Measurements from ENCODE around the gene CFAP92. TPM values are rescaled to one million over a fixed set of nuclear protein-coding genes. Genes with fewer than 3 reads are reported as not detected.
A peak's percentile ranks its signal among the peaks of the same experiment; 100 is the strongest.

CFAP92 gene
- total RNA-seq, 1 experiment from 2014 or later: 0.92 TPM

DNA sequence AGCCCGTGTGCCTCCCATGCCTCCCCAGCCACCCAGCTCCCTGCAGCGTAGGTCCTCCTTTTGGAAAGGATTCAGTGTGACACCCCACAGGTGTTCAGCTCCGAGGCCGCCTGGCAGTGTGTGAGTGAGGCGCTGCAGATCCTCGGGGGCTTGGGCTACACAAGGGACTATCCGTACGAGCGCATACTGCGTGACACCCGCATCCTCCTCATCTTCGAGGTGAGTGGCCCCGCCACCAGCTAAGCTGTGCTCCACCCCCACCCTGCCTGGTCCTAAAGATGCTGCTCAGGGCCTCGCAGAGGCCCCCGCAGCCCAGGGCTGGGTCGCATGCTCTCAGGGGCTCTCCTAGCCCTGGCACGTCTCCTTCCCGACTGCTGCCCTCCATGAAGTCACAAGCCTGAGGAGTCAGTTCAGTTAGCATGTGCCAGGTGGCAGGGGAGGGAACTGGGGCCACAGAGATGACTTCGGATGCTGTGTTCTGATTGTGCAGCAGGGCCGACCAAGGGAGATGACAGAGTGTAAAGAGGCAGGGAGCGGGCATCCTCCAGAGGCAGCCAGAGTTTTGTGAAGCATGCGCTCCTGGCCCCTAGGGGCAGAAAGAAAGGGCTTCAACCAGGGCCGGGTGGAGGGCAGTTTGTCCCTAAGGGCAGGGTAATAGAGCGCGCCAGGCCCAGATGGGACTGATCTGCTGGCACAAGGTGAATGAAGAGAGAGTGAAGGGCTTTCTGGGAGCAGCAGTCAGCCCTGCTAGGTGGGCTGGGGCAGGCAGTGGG is 87.7 kb downstream of the CFAP92 start:
- Histone ChIP-seq H4K5ac (ENCODE audit: insufficient read length, low read depth, low read length) (no peak overlapping the region), H2BK120ac (ENCODE audit: low read depth, low read length, poor library complexity, severe bottlenecking) (no peak overlapping the region), H3T11ph (ENCODE audit: low read length) (no peak overlapping the region), H4K91ac (ENCODE audit: insufficient read length, low read depth, low read length) (no peak overlapping the region), H4K20me1 (ENCODE audit: control insufficient read depth, insufficient read depth, insufficient read length) (no peaks in the 10 kb centered on the region), H3K4ac (ENCODE audit: low read depth, low read length) (no peak overlapping the region), H3K56ac (ENCODE audit: insufficient read length, low read depth, low read length) (no peak overlapping the region), H3K9me3 (ENCODE audit: control insufficient read depth, low read depth, low read length) (no peaks in the 10 kb centered on the region), H2AK5ac (ENCODE audit: insufficient read length, low read length) (no peak overlapping the region), H3K4me1 (ENCODE audit: insufficient read depth, low read length) (no peaks in the 10 kb centered on the region), H4K8ac (replicated peaks; ENCODE audit: insufficient read length, low read depth, low read length) (no peak overlapping the region), H3K79me1 (ENCODE audit: insufficient read depth, low read depth, low read length, poor library complexity, severe bottlenecking) (no peaks in the 10 kb centered on the region), H3K79me2 (ENCODE audit: insufficient read depth, low read length) (no peaks in the 10 kb centered on the region), H3K23ac (ENCODE audit: insufficient read length, low read depth, low read length) (no peak overlapping the region), H3K27ac (ENCODE audit: insufficient read length, low read depth, low read length) (no peak overlapping the region), H3K23me2 (ENCODE audit: insufficient read length, low read depth, low read length, poor library complexity, severe bottlenecking) (no peaks in the 10 kb centered on the region), H2BK12ac (ENCODE audit: insufficient read length, low read depth, low read length) (no peak overlapping the region), H2BK15ac (ENCODE audit: low read depth, low read length) (no peak overlapping the region), H3K9ac (ENCODE audit: extremely low read depth, insufficient read length, low read length) (no peak overlapping the region), H2AFZ (ENCODE audit: low read length) (no peak overlapping the region), H3K18ac (ENCODE audit: insufficient read length, low read depth, low read length) (no peak overlapping the region), H3K4me2 (ENCODE audit: insufficient read depth, insufficient read length, low read length) (no peak overlapping the region), H2BK20ac (ENCODE audit: low read depth, low read length, poor library complexity, severe bottlenecking) (no peak overlapping the region), H2BK5ac (ENCODE audit: insufficient read length, low read length) (no peak overlapping the region), H3K14ac (ENCODE audit: insufficient read depth, low read length) (no peak overlapping the region), H3K27me3 (ENCODE audit: insufficient read depth, low read length) (no peaks in the 10 kb centered on the region)
- TF ChIP-seq, protein P1, sequence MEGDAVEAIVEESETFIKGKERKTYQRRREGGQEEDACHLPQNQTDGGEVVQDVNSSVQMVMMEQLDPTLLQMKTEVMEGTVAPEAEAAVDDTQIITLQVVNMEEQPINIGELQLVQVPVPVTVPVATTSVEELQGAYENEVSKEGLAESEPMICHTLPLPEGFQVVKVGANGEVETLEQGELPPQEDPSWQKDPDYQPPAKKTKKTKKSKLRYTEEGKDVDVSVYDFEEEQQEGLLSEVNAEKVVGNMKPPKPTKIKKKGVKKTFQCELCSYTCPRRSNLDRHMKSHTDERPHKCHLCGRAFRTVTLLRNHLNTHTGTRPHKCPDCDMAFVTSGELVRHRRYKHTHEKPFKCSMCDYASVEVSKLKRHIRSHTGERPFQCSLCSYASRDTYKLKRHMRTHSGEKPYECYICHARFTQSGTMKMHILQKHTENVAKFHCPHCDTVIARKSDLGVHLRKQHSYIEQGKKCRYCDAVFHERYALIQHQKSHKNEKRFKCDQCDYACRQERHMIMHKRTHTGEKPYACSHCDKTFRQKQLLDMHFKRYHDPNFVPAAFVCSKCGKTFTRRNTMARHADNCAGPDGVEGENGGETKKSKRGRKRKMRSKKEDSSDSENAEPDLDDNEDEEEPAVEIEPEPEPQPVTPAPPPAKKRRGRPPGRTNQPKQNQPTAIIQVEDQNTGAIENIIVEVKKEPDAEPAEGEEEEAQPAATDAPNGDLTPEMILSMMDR (conservative IDR thresholded peaks at IDR 0.05): no peak
- Mint-ChIP-seq H3K9me3 (no peaks in the 10 kb centered on the region), H3K4me3 (no peak overlapping the region), H3K27ac (peak overlapping the region in 2 of 3 experiments; percentile 16 to 21; a peak in 1 of 7 replicates), H3K27me3 (ENCODE audit: low read depth) (no peaks in the 10 kb centered on the region), H3K36me3 (ENCODE audit: insufficient read depth in 1 of 3, low read depth in 3 of 3) (peaks cover 30 to 74% (median 59%) of the 10 kb centered on the region in 3 experiments), H3K4me1 (no peaks in the 10 kb centered on the region)
- no peak for DNase-seq
- WGBS (ENCODE audit: extremely low coverage, insufficient read length, low lambda C conversion rate): no CpG with 5 or more reads among the region's 25 CpGs
